Measurements from ENCODE around the gene MNS1.

The MNS1 gene

GRCh38 chr15:56460071-56460470 is 4.9 kb downstream of the MNS1 start:
- CTCF ChIA-PET: no interaction called here
- no peak overlapping the region for H3K4me3 ChIP-seq (ENCODE audit: low read depth, low read length)
- DNase-seq (ENCODE audit: low read depth, low spot score): peak; percentile 21
- TF ChIP-seq CTCF (IDR thresholded peaks at IDR 0.05; ENCODE audit: insufficient read depth, low read length, missing control alignments): no peak
- POLR2A ChIA-PET: no interaction called here

DNA sequence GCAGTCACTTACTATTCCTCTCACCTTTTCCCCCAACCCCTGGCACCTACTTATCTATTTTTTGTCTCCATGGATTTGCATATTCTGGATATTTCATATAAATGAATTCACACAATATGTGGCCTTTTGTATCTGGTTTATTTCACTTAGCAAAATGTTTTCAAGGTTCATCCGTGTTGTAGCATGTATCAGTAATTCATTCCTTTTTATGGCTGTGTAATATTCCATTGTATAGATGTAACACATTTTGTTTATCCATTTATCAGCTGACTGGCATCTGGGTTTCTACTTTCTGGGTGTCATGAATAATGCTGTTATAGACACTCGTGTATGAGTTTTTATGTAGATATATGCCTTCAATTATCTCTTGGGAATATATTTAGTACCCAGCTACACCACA is 5.8 kb downstream of the MNS1 start:
- ChIA-PET POLR2A (no interaction called here), CTCF (no interaction called here)
- no peak for DNase-seq (ENCODE audit: low read depth, low spot score)
- H3K4me3 ChIP-seq (ENCODE audit: low read depth, low read length): no peak overlapping the region
- no peak for TF ChIP-seq CTCF (IDR thresholded peaks at IDR 0.05; ENCODE audit: insufficient read depth, low read length, missing control alignments)

DNA sequence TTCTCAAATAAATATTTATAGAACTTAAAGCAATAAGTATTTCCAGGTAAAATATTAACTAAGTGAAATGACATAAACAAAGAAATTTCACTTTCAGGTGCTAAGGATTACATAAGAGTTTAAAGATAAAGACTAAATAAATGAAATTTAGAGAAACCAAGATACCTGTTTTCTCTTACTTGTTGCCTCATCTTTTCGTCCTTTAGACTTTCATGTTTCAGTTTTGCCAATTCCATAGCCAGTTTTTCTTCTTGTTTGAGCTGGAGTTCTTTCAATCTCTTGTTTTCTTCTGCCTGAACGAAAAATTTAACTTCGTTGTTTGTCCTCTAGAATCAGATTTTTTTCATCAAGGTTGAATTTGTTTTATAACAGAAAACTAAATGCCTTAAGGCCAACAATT is 8.7 kb downstream of the MNS1 start:
- ChIA-PET POLR2A (no interaction called here), CTCF (no interaction called here)
- TF ChIP-seq CTCF (IDR thresholded peaks at IDR 0.05; ENCODE audit: insufficient read depth, low read length, missing control alignments): no peak
- DNase-seq (ENCODE audit: low read depth, low spot score): no peak
- no peak overlapping the region for H3K4me3 ChIP-seq (ENCODE audit: low read depth, low read length)

DNA sequence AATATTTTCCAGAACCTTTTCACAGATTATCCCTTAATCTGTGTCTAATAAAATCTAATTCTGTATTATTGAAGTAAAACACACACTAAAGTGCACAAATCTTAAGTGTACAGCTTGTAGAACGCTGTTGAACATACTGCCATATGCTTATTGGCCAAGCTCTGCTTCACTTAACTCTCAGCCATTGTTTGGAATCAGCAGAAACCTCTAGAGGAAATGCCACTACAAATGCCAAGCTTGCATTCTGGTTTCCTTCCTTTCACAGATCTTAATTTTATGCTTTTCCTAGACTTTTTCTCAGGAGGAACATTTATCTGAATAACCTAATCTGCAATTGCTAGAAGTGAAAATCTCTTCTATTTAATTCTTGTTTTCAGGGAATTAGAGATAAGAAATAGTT is 10.1 kb downstream of the MNS1 start:
- CTCF ChIA-PET: interaction anchor here (0.8 kb wide), 1 partner anchor 8 kb away, joined by 4 read pairs; no protein-coding TSS in a partner anchor
- no peak overlapping the region for H3K4me3 ChIP-seq (ENCODE audit: low read depth, low read length)
- POLR2A ChIA-PET: no interaction called here
- DNase-seq (ENCODE audit: low read depth, low spot score): no peak
- no peak for TF ChIP-seq CTCF (IDR thresholded peaks at IDR 0.05; ENCODE audit: insufficient read depth, low read length, missing control alignments)

GRCh38 chr15:56445746-56446145 is 19.2 kb downstream of the MNS1 start:
- POLR2A ChIA-PET: no interaction called here
- no peak for DNase-seq (ENCODE audit: low read depth, low spot score)
- TF ChIP-seq CTCF (IDR thresholded peaks at IDR 0.05; ENCODE audit: insufficient read depth, low read length, missing control alignments): no peak
- H3K4me3 ChIP-seq (ENCODE audit: low read depth, low read length): no peak overlapping the region
- CTCF ChIA-PET: interaction anchor here (1.0 to 1.9 kb wide), 2 partner anchors 9 to 197 kb away, joined by 4 read pairs; no protein-coding TSS in a partner anchor

GRCh38 chr15:56442354-56442753 is 22.6 kb downstream of the MNS1 start:
- TF ChIP-seq CTCF (IDR thresholded peaks at IDR 0.05; ENCODE audit: insufficient read depth, low read length, missing control alignments): no peak
- ChIA-PET CTCF (interaction anchor here (0.7 to 1.7 kb wide), 3 partner anchors 11 to 48 kb away, joined by 3 to 5 read pairs (median 4); no protein-coding TSS in a partner anchor), POLR2A (no interaction called here)
- H3K4me3 ChIP-seq (ENCODE audit: low read depth, low read length): no peak overlapping the region
- DNase-seq (ENCODE audit: low read depth, low spot score): no peak
